Measurements from ENCODE around the gene CCNY.

Gene CCNY

DNA sequence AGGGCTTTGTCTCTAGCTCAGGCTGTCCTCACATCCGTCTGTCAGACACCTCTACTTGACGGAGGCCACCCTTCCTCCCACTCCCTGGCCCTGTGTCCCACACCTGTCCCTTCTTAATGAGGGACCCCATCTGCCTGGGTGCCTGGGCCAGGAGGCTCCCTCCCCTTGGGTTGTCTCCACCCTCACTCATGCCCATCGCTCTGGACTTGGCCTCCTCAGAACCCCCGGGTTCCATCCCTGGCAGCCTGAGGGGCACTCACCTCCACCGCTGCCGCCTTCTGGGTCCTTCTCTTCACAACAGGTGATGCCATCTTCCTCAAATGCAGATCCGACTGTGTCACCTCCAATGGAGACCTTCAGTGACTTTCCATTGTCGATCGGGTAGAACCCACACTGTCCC, 248.6 kb downstream of the CCNY start:
- H3K27me3 Mint-ChIP-seq: peaks cover 15% of the 10 kb centered on the region
- H3K4me3 Mint-ChIP-seq: no peak overlapping the region
- no peak overlapping the region for H3K27ac Mint-ChIP-seq
- no peaks in the 10 kb centered on the region for H3K36me3 Mint-ChIP-seq
- CTCF ChIA-PET: interaction anchor here (1.5 kb wide), 1 partner anchor 22 kb away, joined by 4 read pairs; no protein-coding TSS in a partner anchor
- no peak for DNase-seq
- no peaks in the 10 kb centered on the region for H3K4me1 Mint-ChIP-seq
- no peaks in the 10 kb centered on the region for H3K9me3 Mint-ChIP-seq

DNA sequence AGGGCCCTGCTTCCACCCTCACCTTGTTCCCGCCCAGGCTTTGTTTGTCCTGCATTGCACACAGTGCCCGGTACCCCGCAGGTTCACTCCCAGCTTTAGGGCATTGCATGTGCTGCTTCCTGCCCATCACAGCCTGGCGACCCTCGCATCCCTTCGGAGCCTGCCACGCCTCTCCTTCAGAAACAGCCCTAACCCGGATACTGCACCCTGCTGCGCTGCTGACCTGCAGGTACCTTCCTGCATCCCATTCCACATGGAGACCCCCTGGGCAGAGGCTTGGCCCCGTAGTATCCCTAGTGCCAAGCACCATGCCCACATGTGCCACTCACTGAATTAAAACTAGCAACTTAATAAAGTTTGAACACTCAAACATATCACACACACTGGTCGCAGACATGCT, 249.0 kb downstream of the CCNY start:
- Mint-ChIP-seq H3K36me3 (no peaks in the 10 kb centered on the region), H3K4me3 (no peak overlapping the region), H3K27ac (no peak overlapping the region), H3K4me1 (no peaks in the 10 kb centered on the region), H3K27me3 (peaks cover 15% of the 10 kb centered on the region), H3K9me3 (no peaks in the 10 kb centered on the region)
- no peak for DNase-seq
- CTCF ChIA-PET: interaction anchor here (1.2 to 1.5 kb wide), 2 partner anchors 22 to 50 kb away, joined by 3 to 4 read pairs; no protein-coding TSS in a partner anchor

- CTCF ChIA-PET: interaction anchor here (1.2 kb wide), 1 partner anchor 49 kb away, joined by 3 read pairs; no protein-coding TSS in a partner anchor
- no peak overlapping the region for H3K4me3 Mint-ChIP-seq
- no peaks in the 10 kb centered on the region for H3K4me1 Mint-ChIP-seq
- H3K36me3 Mint-ChIP-seq: no peaks in the 10 kb centered on the region
- DNase-seq: no peak
- H3K9me3 Mint-ChIP-seq: no peaks in the 10 kb centered on the region
- H3K27ac Mint-ChIP-seq: no peak overlapping the region
- peaks cover 15% of the 10 kb centered on the region for H3K27me3 Mint-ChIP-seq
Observed at GRCh38 chr10:35585903-35586535, 249.7 kb downstream of the CCNY start.

DNA sequence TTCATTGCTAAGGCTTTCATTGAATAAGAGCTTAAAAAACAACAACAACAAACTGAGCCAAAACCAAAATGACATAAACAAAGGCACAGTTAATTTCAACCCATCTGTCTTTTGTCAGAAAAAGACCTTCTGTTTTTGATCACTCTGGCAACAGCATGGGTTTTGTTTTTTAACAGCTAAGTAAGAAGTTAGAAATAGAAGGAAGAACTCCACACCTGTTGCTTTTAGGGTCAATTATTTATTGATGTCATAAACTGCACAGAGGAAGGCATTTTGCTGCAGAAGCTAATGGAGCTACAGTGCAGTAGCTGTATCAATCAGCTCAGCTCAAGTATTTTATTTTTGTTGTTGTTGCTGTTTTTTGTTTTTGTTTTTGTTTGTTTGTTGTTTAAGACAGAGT, 252.5 kb downstream of the CCNY start:
- Mint-ChIP-seq H3K36me3 (no peaks in the 10 kb centered on the region), H3K9me3 (no peaks in the 10 kb centered on the region), H3K4me1 (no peaks in the 10 kb centered on the region), H3K27ac (no peak overlapping the region), H3K27me3 (peaks cover 15% of the 10 kb centered on the region), H3K4me3 (no peak overlapping the region)
- CTCF ChIA-PET: interaction anchor here (0.9 to 1.5 kb wide), 2 partner anchors 19 to 25 kb away, joined by 3 to 5 read pairs; no protein-coding TSS in a partner anchor
- no peak for DNase-seq

GRCh38 chr10:35592441-35592840, 256.1 kb downstream of the CCNY start:
- Mint-ChIP-seq H3K4me3 (no peak overlapping the region), H3K4me1 (no peaks in the 10 kb centered on the region), H3K27me3 (peaks cover under 1% of the 10 kb centered on the region), H3K36me3 (no peaks in the 10 kb centered on the region), H3K9me3 (no peaks in the 10 kb centered on the region), H3K27ac (no peak overlapping the region)
- CTCF ChIA-PET: no interaction called here
- DNase-seq: no peak

DNA sequence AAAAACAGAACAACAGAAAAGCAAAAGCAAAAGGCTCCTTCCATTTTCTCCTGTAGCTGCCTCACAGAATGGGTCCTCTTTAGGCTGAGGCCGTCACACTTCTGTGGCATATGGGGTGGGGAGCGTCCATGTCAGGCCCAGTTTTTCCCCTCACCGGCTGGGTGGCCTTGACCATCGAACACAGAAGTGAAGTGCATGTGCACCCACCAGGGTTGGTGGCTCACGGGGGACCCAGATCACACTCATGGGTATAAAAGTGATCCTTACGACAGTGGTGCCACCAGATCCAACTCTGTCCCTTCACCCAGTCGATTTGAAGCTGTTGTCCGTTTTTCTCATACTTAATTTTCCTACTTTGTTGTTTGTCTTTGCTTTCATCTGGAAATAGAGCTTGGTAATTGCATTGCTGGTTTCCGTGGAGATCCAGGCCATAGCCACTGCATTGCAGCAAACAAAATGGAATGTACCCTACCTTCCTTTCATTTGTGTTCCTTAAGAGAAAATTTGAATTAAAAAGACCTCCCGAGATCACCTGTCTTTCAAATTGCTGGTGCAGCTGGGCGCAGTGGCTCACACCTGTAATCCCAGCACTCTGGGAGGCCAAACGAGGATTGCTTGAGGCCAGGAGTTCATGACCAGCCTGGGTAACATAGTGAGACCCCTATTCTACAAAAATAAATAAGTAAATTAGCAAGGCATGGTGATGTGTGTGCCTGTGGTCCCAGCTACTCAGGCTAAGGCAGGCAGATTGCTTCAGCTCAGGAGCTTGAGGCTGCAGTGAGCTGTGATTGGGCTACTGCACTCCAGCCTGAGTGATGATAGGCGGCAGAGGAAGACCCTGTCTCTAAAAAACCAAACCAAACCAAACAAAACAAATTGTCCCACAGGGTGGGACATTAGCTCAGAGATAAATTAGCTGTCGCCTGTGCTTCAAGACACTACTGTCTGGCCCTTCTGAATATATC, 258.1 kb downstream of the CCNY start:
- H3K9me3 Mint-ChIP-seq: no peaks in the 10 kb centered on the region
- peak overlapping the region; percentile 17 for H3K27ac Mint-ChIP-seq
- H3K36me3 Mint-ChIP-seq: no peaks in the 10 kb centered on the region
- no peaks in the 10 kb centered on the region for H3K4me1 Mint-ChIP-seq
- H3K4me3 Mint-ChIP-seq: no peak overlapping the region
- H3K27me3 Mint-ChIP-seq: peaks cover 8% of the 10 kb centered on the region
- CTCF ChIA-PET: no interaction called here
- no peak for DNase-seq

- peaks cover 9% of the 10 kb centered on the region for H3K27me3 Mint-ChIP-seq
- no peaks in the 10 kb centered on the region for H3K9me3 Mint-ChIP-seq
- no peak overlapping the region for H3K27ac Mint-ChIP-seq
- CTCF ChIA-PET: no interaction called here
- no peaks in the 10 kb centered on the region for H3K36me3 Mint-ChIP-seq
- H3K4me3 Mint-ChIP-seq: no peak overlapping the region
- no peak for DNase-seq
- no peaks in the 10 kb centered on the region for H3K4me1 Mint-ChIP-seq
Observed at GRCh38 chr10:35595106-35595505, 258.8 kb downstream of the CCNY start.

- peaks cover 19% of the 10 kb centered on the region for H3K27me3 Mint-ChIP-seq
Observed at GRCh38 chr10:35598379-35598778, 262.1 kb downstream of the CCNY start.

GRCh38 chr10:35600193-35600592, 263.9 kb downstream of the CCNY start:
- CTCF ChIA-PET: no interaction called here
- Mint-ChIP-seq H3K4me1 (no peaks in the 10 kb centered on the region), H3K27me3 (peaks cover 29% of the 10 kb centered on the region), H3K9me3 (no peaks in the 10 kb centered on the region), H3K36me3 (no peaks in the 10 kb centered on the region), H3K27ac (no peak overlapping the region), H3K4me3 (no peak overlapping the region)
- no peak for DNase-seq

More at GRCh38 chr10:35598379-35598778, 262.1 kb downstream of the CCNY start:
- no peaks in the 10 kb centered on the region for H3K9me3 Mint-ChIP-seq
- DNase-seq: no peak
- no peak overlapping the region for H3K27ac Mint-ChIP-seq
- H3K4me3 Mint-ChIP-seq: no peak overlapping the region
- H3K4me1 Mint-ChIP-seq: no peaks in the 10 kb centered on the region
- no peaks in the 10 kb centered on the region for H3K36me3 Mint-ChIP-seq
- CTCF ChIA-PET: no interaction called here

GRCh38 chr10:35605191-35605590, 268.9 kb downstream of the CCNY start, which contains the start of gene GJD4:
GJD4 (plus strand) TSS chr10:35605341; CDS start chr10:35605568, 227 bp downstream.
- Mint-ChIP-seq H3K27ac (no peak within 1 kb of the TSS), H3K36me3 (no peaks in the 10 kb centered on the region), H3K4me1 (peaks cover 8% of the 10 kb centered on the region), H3K4me3 (no peak within 1 kb of the TSS), H3K27me3 (peaks cover 54% of the 10 kb centered on the region), H3K9me3 (no peaks in the 10 kb centered on the region)
- no peak for DNase-seq
- CTCF ChIA-PET: interaction anchor here (0.5 kb wide), 1 partner anchor 486 kb away, joined by 3 read pairs; no protein-coding TSS in a partner anchor

GRCh38 chr10:35606430-35606829, 270.1 kb downstream of the CCNY start:
- CTCF ChIA-PET: interaction anchor here (1.2 kb wide), 1 partner anchor 28 kb away, joined by 3 read pairs; no protein-coding TSS in a partner anchor
- H3K4me1 Mint-ChIP-seq: peaks cover 8% of the 10 kb centered on the region
- H3K27me3 Mint-ChIP-seq: peaks cover 51% of the 10 kb centered on the region
- no peak overlapping the region for H3K4me3 Mint-ChIP-seq
- no peak for DNase-seq
- no peaks in the 10 kb centered on the region for H3K36me3 Mint-ChIP-seq
- H3K9me3 Mint-ChIP-seq: no peaks in the 10 kb centered on the region
- no peak overlapping the region for H3K27ac Mint-ChIP-seq

- Mint-ChIP-seq H3K4me1 (peaks cover 8% of the 10 kb centered on the region), H3K27me3 (peaks cover 61% of the 10 kb centered on the region), H3K4me3 (peak overlapping the region; percentile 55), H3K27ac (no peak overlapping the region), H3K9me3 (no peaks in the 10 kb centered on the region), H3K36me3 (no peaks in the 10 kb centered on the region)
- CTCF ChIA-PET: interaction anchor here (1.2 kb wide), 1 partner anchor 27 kb away, joined by 3 read pairs; no protein-coding TSS in a partner anchor
- peak; percentile 32 for DNase-seq
Observed at GRCh38 chr10:35607475-35608327, 271.4 kb downstream of the CCNY start.

- H3K27me3 Mint-ChIP-seq: peaks cover 62% of the 10 kb centered on the region
- H3K27ac Mint-ChIP-seq: no peak overlapping the region
- CTCF ChIA-PET: no interaction called here
- H3K4me1 Mint-ChIP-seq: peaks cover 8% of the 10 kb centered on the region
- no peaks in the 10 kb centered on the region for H3K9me3 Mint-ChIP-seq
- no peak for DNase-seq
- no peaks in the 10 kb centered on the region for H3K36me3 Mint-ChIP-seq
- H3K4me3 Mint-ChIP-seq: no peak overlapping the region
Observed at GRCh38 chr10:35608328-35608672, 272.0 kb downstream of the CCNY start.

DNA sequence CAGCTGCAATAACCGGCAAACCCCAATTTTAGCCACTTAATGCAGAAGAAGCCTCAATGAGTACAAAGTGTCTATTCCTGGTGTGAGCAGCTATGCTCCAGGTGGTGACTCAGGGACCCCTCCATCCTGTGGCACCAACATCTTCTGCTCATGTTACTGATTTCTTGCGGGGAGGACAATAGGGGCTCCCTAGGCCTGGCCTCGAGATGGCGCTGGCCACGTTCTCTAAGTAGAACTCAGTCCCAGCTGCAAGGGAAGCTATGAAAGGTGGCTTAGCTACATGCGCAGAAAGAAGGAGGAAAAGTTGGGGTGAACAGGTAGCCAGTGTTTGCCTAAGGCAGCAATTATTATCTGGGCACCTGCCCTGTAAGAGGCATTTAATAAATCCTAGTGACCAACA, 275.4 kb downstream of the CCNY start:
- H3K4me3 Mint-ChIP-seq: no peak overlapping the region
- no peak overlapping the region for H3K27ac Mint-ChIP-seq
- CTCF ChIA-PET: no interaction called here
- H3K4me1 Mint-ChIP-seq: peaks cover 8% of the 10 kb centered on the region
- no peak for DNase-seq
- no peaks in the 10 kb centered on the region for H3K9me3 Mint-ChIP-seq
- no peaks in the 10 kb centered on the region for H3K36me3 Mint-ChIP-seq
- H3K27me3 Mint-ChIP-seq: peaks cover 50% of the 10 kb centered on the region

Data from activated naive CD4-positive, alpha-beta T cell treated with anti-CD3 and anti-CD28 coated beads, Interleukin-2, amount 10 ng/mL, durations not matched to agents 7 days and 5 days (primary cell).